H1 (cell line): ENCODE results near the gene DCPS. TPM values are rescaled to one million over a fixed set of nuclear protein-coding genes. Genes with fewer than 3 reads are reported as not detected.

ENCODE experiments used
- CTCF ChIA-PET: fragments of 300-600 bp; sonication (Branson Sonifier 250); formaldehyde crosslinking; loops from one replicate; lab custom pipeline; 2021; ENCODE audit not compliant: partially characterized antibody; lab: Charles Lee
- POLR2A ChIA-PET: fragments of 300-600 bp; sonication (Branson Sonifier 250); formaldehyde crosslinking; loops from one replicate; lab custom pipeline; 2021; ENCODE audit warnings: inconsistent platforms; ENCODE audit not compliant: partially characterized antibody; lab: Charles Lee
- DNase-seq, 2 experiments: peaks; one replicate each; pipeline versions ENCODE4 v3.0.0 to v3.0.0-alpha.2; 2010 to 2022; ENCODE audit warnings: low spot score in 2 of 2, low read depth in 1 of 2, mixed read lengths in 1 of 2
- FAIRE-seq: peaks from 2 replicates; lab custom pipeline; 2011; peaks lifted over from hg19 to GRCh38; lab: Jason Lieb, UNC
- H2AFZ ChIP-seq: 2 replicates; pipeline ENCODE4 v1.8.1; 2012; ENCODE audit warnings: low read length, inconsistent platforms
- H2AK5ac ChIP-seq: 2 replicates; pipeline ENCODE4 v1.6.1; 2013; ENCODE audit warnings: low read depth, low read length
- H2BK120ac ChIP-seq: replicated peaks from 2 replicates; pipeline ENCODE3; 2013; ENCODE audit warnings: low read depth, low read length, inconsistent platforms
- H2BK12ac ChIP-seq: 2 replicates; pipeline ENCODE4 v1.6.1; 2013; ENCODE audit warnings: low read depth, low read length
- H2BK15ac ChIP-seq: 2 replicates; pipeline ENCODE4 v1.6.1; 2013; ENCODE audit warnings: low read length
- H2BK20ac ChIP-seq: 2 replicates; pipeline ENCODE4 v1.6.1; 2013; ENCODE audit warnings: low read length
- H2BK5ac ChIP-seq: 2 replicates; pipeline ENCODE4 v1.6.1; 2013; ENCODE audit warnings: low read depth, low read length
- H3K14ac ChIP-seq: 2 replicates; pipeline ENCODE4 v1.6.1; 2013; ENCODE audit warnings: inconsistent platforms; ENCODE audit not compliant: insufficient read length
- H3K18ac ChIP-seq: 2 replicates; pipeline ENCODE4 v1.6.1; 2013; ENCODE audit warnings: low read length; ENCODE audit errors: extremely low read depth
- H3K23ac ChIP-seq: 2 replicates; pipeline ENCODE4 v1.6.1; 2013; ENCODE audit warnings: inconsistent platforms; ENCODE audit not compliant: insufficient read length
- H3K23me2 ChIP-seq: 2 replicates; pipeline ENCODE4 v1.6.1; 2013; ENCODE audit warnings: low read depth, low read length
- H3K27ac ChIP-seq: 2 replicates; pipeline ENCODE4 v1.6.1; 2011; ENCODE audit warnings: low read depth, low read length, inconsistent platforms
- H3K27me3 ChIP-seq, 4 experiments: replicated peaks in 1 of 4; 1 replicate in 1 of 4; 2 replicates in 3 of 4; pipeline versions ENCODE4 v1.6.1 to v1.8.1; 2011 to 2013; ENCODE audit warnings: low read length in 3 of 4, mild to moderate bottlenecking in 3 of 4, inconsistent platforms in 2 of 4, mixed read lengths in 2 of 4, moderate library complexity in 1 of 4; ENCODE audit not compliant: control insufficient read depth in 3 of 4, insufficient read depth in 3 of 4; ENCODE audit errors: extremely low read depth in 1 of 4
- H3K36me3 ChIP-seq, 4 experiments: 2 replicates each; pipeline versions ENCODE4 v1.6.1 to v1.8.1; 2011 to 2013; ENCODE audit warnings: mild to moderate bottlenecking in 4 of 4, low read length in 3 of 4, moderate library complexity in 2 of 4, control low read depth in 1 of 4, inconsistent platforms in 1 of 4; ENCODE audit not compliant: insufficient read depth in 4 of 4, control insufficient read depth in 2 of 4
- H3K4ac ChIP-seq: replicated peaks from 2 replicates; pipeline ENCODE3; 2013; ENCODE audit warnings: low read length, low read depth, mixed read lengths, inconsistent platforms; ENCODE audit not compliant: insufficient read length
- H3K4me1 ChIP-seq, 4 experiments: replicated peaks in 1 of 4; 1 replicate in 1 of 4; 2 replicates in 3 of 4; pipeline versions ENCODE4 v1.6.1 to v1.8.1; 2011 to 2013; ENCODE audit warnings: low read length in 3 of 4, inconsistent platforms in 2 of 4, mixed read lengths in 1 of 4; ENCODE audit not compliant: insufficient read depth in 4 of 4, control insufficient read depth in 3 of 4
- H3K4me2 ChIP-seq, 2 experiments: 2 replicates each; pipeline versions ENCODE4 v1.6.1 to v1.8.1; 2011 to 2013; ENCODE audit warnings: low read depth in 2 of 2, low read length in 2 of 2, control low read depth in 1 of 2, inconsistent platforms in 1 of 2, mild to moderate bottlenecking in 1 of 2; ENCODE audit not compliant: insufficient read depth in 1 of 2
- H3K4me3 ChIP-seq, 4 experiments: fragments of 200-600, 300-600 bp in 1 of 4; sonication (generic), shearing (Covaris generic), sonication (Bioruptor Twin) in 1 of 4; 2 replicates each; pipeline versions ENCODE4 v1.5.1 to v1.8.1; 2011 to 2016; ENCODE audit warnings: low read length in 4 of 4, low read depth in 3 of 4, control low read depth in 2 of 4, inconsistent platforms in 2 of 4, mild to moderate bottlenecking in 2 of 4, mixed read lengths in 1 of 4, moderate library complexity in 1 of 4; ENCODE audit not compliant: insufficient read depth in 2 of 4; ENCODE audit errors: extremely low read depth in 1 of 4
- H3K56ac ChIP-seq: replicated peaks from 2 replicates; pipeline ENCODE3; 2013; ENCODE audit warnings: low read depth, mild to moderate bottlenecking, mixed read lengths, low read length, inconsistent platforms; ENCODE audit not compliant: insufficient read length
- H3K79me1 ChIP-seq: 2 replicates; pipeline ENCODE4 v1.6.1; 2013; ENCODE audit warnings: low read depth, low read length, control low read depth
- H3K79me2 ChIP-seq, 2 experiments: 2 replicates each; pipeline versions ENCODE4 v1.6.1 to v1.8.1; 2012 to 2013; ENCODE audit warnings: low read length in 2 of 2, mild to moderate bottlenecking in 2 of 2, inconsistent platforms in 1 of 2; ENCODE audit not compliant: insufficient read depth in 2 of 2, control insufficient read depth in 1 of 2
- H3K9ac ChIP-seq, 4 experiments: replicated peaks in 1 of 4; 1 replicate in 1 of 4; 2 replicates in 3 of 4; pipeline versions ENCODE4 v1.6.1 to v1.8.1; 2011 to 2013; ENCODE audit warnings: low read depth in 3 of 4, low read length in 3 of 4, control low read depth in 2 of 4, mild to moderate bottlenecking in 2 of 4, moderate library complexity in 2 of 4, inconsistent platforms in 1 of 4; ENCODE audit errors: extremely low read depth in 1 of 4
- H3K9me3 ChIP-seq, 2 experiments: 2 replicates each; pipeline versions ENCODE4 v1.6.1 to v1.8.1; 2012 to 2013; ENCODE audit warnings: mild to moderate bottlenecking in 2 of 2, moderate library complexity in 2 of 2, control low read depth in 1 of 2, inconsistent platforms in 1 of 2, low read depth in 1 of 2, low read length in 1 of 2, mixed read lengths in 1 of 2; ENCODE audit not compliant: insufficient read depth in 2 of 2
- H4K20me1 ChIP-seq, 2 experiments: replicated peaks in 1 of 2; 2 replicates each; pipeline versions ENCODE3 to v1.8.1; 2011 to 2013; ENCODE audit warnings: inconsistent platforms in 2 of 2, low read length in 2 of 2, mild to moderate bottlenecking in 1 of 2; ENCODE audit not compliant: insufficient read depth in 2 of 2, control insufficient read depth in 1 of 2
- H4K5ac ChIP-seq: 2 replicates; pipeline ENCODE4 v1.6.1; 2013; ENCODE audit warnings: low read length, low read depth, mixed read lengths, inconsistent platforms; ENCODE audit not compliant: insufficient read length
- H4K8ac ChIP-seq: 2 replicates; pipeline ENCODE4 v1.8.0; 2013; ENCODE audit warnings: mild to moderate bottlenecking, moderate library complexity, low read length, inconsistent platforms; ENCODE audit not compliant: insufficient read depth; ENCODE audit errors: extremely low read depth
- H4K91ac ChIP-seq: replicated peaks from 2 replicates; pipeline ENCODE3; 2013; ENCODE audit warnings: low read length, mixed read lengths, inconsistent platforms; ENCODE audit not compliant: insufficient read length
- BRCA1 ChIP-seq: IDR thresholded peaks from 2 replicates; pipeline ENCODE4 v1.6.1; 2012; ENCODE audit warnings: low read depth, low read length, improper control_type of control experiment
- GTF2F1 ChIP-seq: IDR thresholded peaks from 2 replicates; pipeline ENCODE4 v1.6.1; 2012; ENCODE audit warnings: low read depth, low read length, improper control_type of control experiment, borderline replicate concordance
- HDAC2 ChIP-seq, 2 experiments: fragments of 300-600 bp in 1 of 2; sonication (generic) in 1 of 2; IDR thresholded peaks; 2 replicates each; pipeline ENCODE4 v1.6.1; 2011 to 2012; ENCODE audit warnings: low read depth in 2 of 2, low read length in 2 of 2, mild to moderate bottlenecking in 2 of 2, moderate library complexity in 2 of 2, borderline replicate concordance in 1 of 2, inconsistent platforms in 1 of 2
- SRF ChIP-seq: IDR thresholded peaks from 2 replicates; pipeline ENCODE4 v1.6.1; 2011; ENCODE audit warnings: mild to moderate bottlenecking, low read depth, low read length, moderate library complexity
- WGBS, 2 experiments: shearing (Covaris generic) in 1 of 2; methylation state at CpG; one replicate each; pipeline versions ENCODE4 v1.1.6 to v1.1.7; 2013 to 2015; ENCODE audit warnings: low lambda C conversion rate in 2 of 2, mixed read lengths in 2 of 2, inconsistent platforms in 1 of 2, low coverage in 1 of 2, missing lambda C conversion rate in 1 of 2; ENCODE audit not compliant: insufficient replicate concordance in 2 of 2, insufficient coverage in 1 of 2, insufficient read length in 1 of 2; ENCODE audit errors: extremely low coverage in 1 of 2, missing lambda C conversion rate in 1 of 2; 5-methylcytosine and 5-hydroxymethylcytosine counted together
- polyA plus RNA-seq, 7 experiments: library from polyadenylated mRNA; depleted of rRNA in 3 of 7; stranded (reverse) in 5 of 7; unstranded in 2 of 7; fragments of >200 nt in 5 of 7; fragments of 200-250 nt in 2 of 7; gene quantifications; 1 replicate in 5 of 7; 2 replicates in 1 of 7; 4 replicates in 1 of 7; pipeline versions ENCODE4 v1.2.1 to v1.2.3, GENCODE V29; 2011 to 2013; ENCODE audit warnings: missing spikeins in 2 of 7, mixed read lengths in 2 of 7
- total RNA-seq: library from RNA; stranded (reverse); fragmentation: NEBNext Ultra II Directional; extraction: Animal tissue kit (Norgen Biotek cat#: 25700); gene quantifications from 2 replicates; pipeline ENCODE4 v1.2.1, GENCODE V29; 2021

Gene DCPS
- total and polyA plus RNA-seq, 2 of the 8 experiments (the other 6 are each of a cell fraction or from before 2014, with no cell fraction given): 24.6 to 55.2 TPM

DNA sequence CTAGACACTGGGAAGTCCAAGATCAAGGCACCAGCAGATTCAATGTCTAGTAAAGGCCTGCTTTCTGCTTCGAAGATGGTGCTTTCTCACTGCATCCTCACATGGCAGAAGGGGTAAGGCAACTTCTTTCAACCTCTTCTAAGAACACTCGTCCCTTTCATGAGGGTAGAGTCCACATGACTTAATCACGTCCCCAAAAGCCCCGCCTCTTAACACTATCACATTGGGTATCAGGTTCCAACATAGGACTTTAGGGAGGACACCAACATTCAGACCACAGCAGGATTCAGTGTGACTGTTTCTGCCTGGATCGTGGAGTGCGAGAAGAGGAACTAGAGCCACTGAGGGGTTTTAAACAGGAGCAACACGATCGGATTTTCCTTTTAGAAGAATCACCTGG lies 24.7 kb upstream of the DCPS start:
- FAIRE-seq: no peak

More for the DNA sequence above, 24.7 kb upstream of the DCPS start:
- no peak overlapping the region for H4K5ac ChIP-seq
- no peak overlapping the region for H2AK5ac ChIP-seq
- POLR2A ChIA-PET: interaction anchor here (1.1 to 3.6 kb wide), 5 partner anchors 10 to 92 kb away, joined by 3 to 17 read pairs (median 4); partner anchors contain the start of genes FOXRED1 and SRPRA
- H3K27ac ChIP-seq: no peak overlapping the region
- H3K14ac ChIP-seq: no peak overlapping the region
- H3K27me3 ChIP-seq: peaks cover 0 to 5% (median 2%) of the 10 kb centered on the region in 4 experiments; a peak in 4 of 7 replicates
- H3K23me2 ChIP-seq: peaks cover 13% of the 10 kb centered on the region
- no peak overlapping the region for H3K4me3 ChIP-seq
- no peak overlapping the region for H3K18ac ChIP-seq
- H4K8ac ChIP-seq: no peak overlapping the region
- no peak overlapping the region for H4K91ac ChIP-seq
- no peak overlapping the region for H2AFZ ChIP-seq
- TF ChIP-seq SRF (no peak), HDAC2 (IDR thresholded peaks at IDR 0.05; ENCODE audit: borderline replicate concordance in 1 of 2, low read depth in 2 of 2, low read length in 2 of 2) (no peak), GTF2F1 (no peak), BRCA1 (no peak)
- no peak overlapping the region for H2BK120ac ChIP-seq
- no peak overlapping the region for H3K9ac ChIP-seq
- no peak overlapping the region for H3K23ac ChIP-seq
- H3K4me2 ChIP-seq: no peak overlapping the region
- peaks cover 6% of the 10 kb centered on the region; the same call in 1 of the 2 replicates for H3K79me1 ChIP-seq
- peaks cover 0 to 6% (median 4%) of the 10 kb centered on the region in 4 experiments; a peak in 4 of 7 replicates for H3K4me1 ChIP-seq
- DNase-seq: no peak
- H3K4ac ChIP-seq: no peak overlapping the region
- no peak overlapping the region for H2BK15ac ChIP-seq
- no peak overlapping the region for H2BK5ac ChIP-seq
- H3K56ac ChIP-seq: no peak overlapping the region
- H2BK12ac ChIP-seq: no peak overlapping the region
- 90% methylated on average over 8 of the region's 8 CpGs; no CpG with 5 or more reads in 1 of the 2 experiments for WGBS, 2 experiments
- CTCF ChIA-PET: no interaction called here
- H3K36me3 ChIP-seq: peaks cover 15 to 33% (median 20%) of the 10 kb centered on the region in 4 experiments; a peak in 7 of 8 replicates
- peaks cover 2 to 5% of the 10 kb centered on the region in 2 experiments for H4K20me1 ChIP-seq
- H2BK20ac ChIP-seq: no peak overlapping the region
- no peaks in the 10 kb centered on the region; a peak in 1 of 4 replicates for H3K9me3 ChIP-seq
- H3K79me2 ChIP-seq: no peaks in the 10 kb centered on the region
